Measurements from ENCODE around the gene FOXL2NB. TPM values are rescaled to one million over a fixed set of nuclear protein-coding genes. Genes with fewer than 3 reads are reported as not detected.
A peak's percentile ranks its signal among the peaks of the same experiment; 100 is the strongest.

FOXL2NB gene
- total and polyA plus RNA-seq, 9 donors: 35.8 to 137 (median 68.3) TPM

GRCh38 chr3:138933068-138933668 is 13.8 kb upstream of the FOXL2NB start:
- Histone ChIP-seq H3K36me3 (no peaks in the 10 kb centered on the region), H3K4me1 (ENCODE audit: insufficient read depth) (peaks cover 10% of the 10 kb centered on the region), H3K27me3 (no peaks in the 10 kb centered on the region), H3K4me3 (no peak overlapping the region), H3K9me3 (no peaks in the 10 kb centered on the region), H3K27ac (no peak overlapping the region)
- no peak for DNase-seq
- TF ChIP-seq POLR2A (IDR thresholded peaks at IDR 0.05): no peak
- TF ChIP-seq EP300 (IDR thresholded peaks at IDR 0.05): no peak
- TF ChIP-seq CTCF (IDR thresholded peaks at IDR 0.05): no peak
- WGBS, 3 donors: 66 to 78% (median 67%) methylated on average over 4 of the region's 4 CpGs
- intact Hi-C loops (cut with DNase I): loop anchor here in 1 of 4 donors (5.0 kb wide), 1 partner anchor 399 kb away; no protein-coding TSS in a partner anchor

- TF ChIP-seq CTCF (IDR thresholded peaks at IDR 0.05) (no peak), POLR2A (IDR thresholded peaks at IDR 0.05) (no peak), EP300 (IDR thresholded peaks at IDR 0.05) (no peak)
- Histone ChIP-seq H3K27ac (no peak overlapping the region), H3K9me3 (no peaks in the 10 kb centered on the region), H3K4me1 (ENCODE audit: insufficient read depth) (peaks cover 10% of the 10 kb centered on the region), H3K27me3 (no peaks in the 10 kb centered on the region), H3K4me3 (no peak overlapping the region), H3K36me3 (no peaks in the 10 kb centered on the region)
- 9 to 35% (median 15%) methylated on average over 3 of the region's 3 CpGs for WGBS, 3 donors
- intact Hi-C loops (cut with DNase I): loop anchor here in 1 of 4 donors (5.0 kb wide), 1 partner anchor 398 kb away; no protein-coding TSS in a partner anchor
- DNase-seq: peak in 2 of 5 donors; percentile 40 to 56
Measured at GRCh38 chr3:138933981-138934691, 12.9 kb upstream of the FOXL2NB start.

- Histone ChIP-seq H3K27ac (peak overlapping the region in 1 of 2 donors; percentile 100), H3K36me3 (no peaks in the 10 kb centered on the region), H3K9me3 (no peaks in the 10 kb centered on the region), H3K4me3 (no peak overlapping the region), H3K27me3 (no peaks in the 10 kb centered on the region), H3K4me1 (ENCODE audit: insufficient read depth) (peaks cover 10% of the 10 kb centered on the region)
- TF ChIP-seq CTCF (IDR thresholded peaks at IDR 0.05) (no peak), EP300 (IDR thresholded peaks at IDR 0.05) (no peak), POLR2A (IDR thresholded peaks at IDR 0.05) (no peak)
- intact Hi-C loops (cut with DNase I): loop anchor here in 2 of 4 donors (5.0 kb wide), 2 partner anchors 47 to 392 kb away; no protein-coding TSS in a partner anchor
- WGBS, 3 donors: 68 to 79% (median 77%) methylated on average over 7 of the region's 7 CpGs
- no peak for DNase-seq
Measured at GRCh38 chr3:138935505-138935862, 11.5 kb upstream of the FOXL2NB start.

- peak overlapping the region; percentile 17 to 100 for H3K27ac ChIP-seq
- WGBS, 3 donors: 13 to 18% (median 18%) methylated on average over 44 to 58 of the region's 58 CpGs
Measured at GRCh38 chr3:138935863-138936740, 10.9 kb upstream of the FOXL2NB start.

More at GRCh38 chr3:138935863-138936740, 10.9 kb upstream of the FOXL2NB start:
- TF ChIP-seq CTCF (IDR thresholded peaks at IDR 0.05): peak; percentile 91 to 94 (median 94)
- TF ChIP-seq POLR2A (IDR thresholded peaks at IDR 0.05): no peak
- DNase-seq: peak; percentile 91 to 96 (median 95)
- intact Hi-C loops (cut with DNase I): loop anchor here in 2 of 4 donors (5.0 kb wide), 2 partner anchors 46 to 391 kb away; no protein-coding TSS in a partner anchor
- Histone ChIP-seq H3K27me3 (no peaks in the 10 kb centered on the region), H3K4me3 (peak overlapping the region; percentile 32), H3K4me1 (ENCODE audit: insufficient read depth) (peaks cover 15% of the 10 kb centered on the region), H3K36me3 (no peaks in the 10 kb centered on the region), H3K9me3 (no peaks in the 10 kb centered on the region)

All from ovary (tissue), 9 donors.